SK-N-SH treated with all-trans-retinoic acid at 6 μM for 48 hours (cell line): ENCODE data around the gene PLD5.
"Not testable (repeated sequence)": the region's sequence is repeated elsewhere in the genome, so short reads cannot be mapped to it uniquely, and the experiment has no call there.

Source experiments
- ARNTL ChIP-seq: fragments of 450-650 bp; formaldehyde crosslinking; IDR thresholded peaks from 2 replicates; pipeline ENCODE4 v1.5.0; 2020; ENCODE audit warnings: low read depth, mild to moderate bottlenecking, moderate library complexity, borderline replicate concordance
- ISL1 ChIP-seq: fragments of 250-450 bp; sonication (Bioruptor Pico); IDR thresholded peaks from 2 replicates; pipeline ENCODE4 v2.1.2; 2022; ENCODE audit warnings: mild to moderate bottlenecking, moderate library complexity

DNA sequence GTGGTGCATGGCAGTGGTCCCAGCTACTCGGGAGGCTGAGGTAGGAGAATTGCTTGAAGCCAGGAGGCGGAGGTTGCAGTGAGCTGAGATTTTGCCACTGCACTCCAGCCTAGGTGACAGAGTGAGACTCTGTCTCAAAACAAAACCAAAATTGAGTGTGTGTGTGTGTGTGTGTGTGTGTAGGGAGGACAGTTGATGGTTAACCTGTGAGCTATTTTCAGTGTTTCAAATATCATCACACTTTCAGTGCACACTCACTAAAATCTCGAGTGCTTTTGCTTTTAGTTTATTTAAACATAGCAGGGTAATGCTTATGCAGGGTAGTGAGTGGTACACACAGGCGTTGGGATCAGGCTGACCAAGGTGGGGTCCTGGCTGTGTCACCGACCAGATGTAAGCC lies 344.7 kb downstream of the PLD5 start:
- not testable (repeated sequence) for TF ChIP-seq ARNTL, ISL1 (CRISPR knock-in tag)
